VCaP (cell line): Measurements from ENCODE around the gene SPRN.
"Not testable (repeated sequence)": the region's sequence is repeated elsewhere in the genome, so short reads cannot be mapped to it uniquely, and the experiment has no call there.

ENCODE experiments used
- H3K27ac ChIP-seq: fragments of 450-650 bp; 2 replicates; pipeline ENCODE4 v1.5.1; 2017
- TF ChIP-seq, protein P1 (sequence below): fragments of 450-650 bp; conservative IDR thresholded peaks from 2 replicates; pipeline ENCODE4 v1.5.1; 2017; ENCODE audit warnings: mild to moderate bottlenecking, moderate library complexity

Gene SPRN

GRCh38 chr10:133439517-133440461, 15.4 kb upstream of the SPRN start:
- TF ChIP-seq, protein P1, sequence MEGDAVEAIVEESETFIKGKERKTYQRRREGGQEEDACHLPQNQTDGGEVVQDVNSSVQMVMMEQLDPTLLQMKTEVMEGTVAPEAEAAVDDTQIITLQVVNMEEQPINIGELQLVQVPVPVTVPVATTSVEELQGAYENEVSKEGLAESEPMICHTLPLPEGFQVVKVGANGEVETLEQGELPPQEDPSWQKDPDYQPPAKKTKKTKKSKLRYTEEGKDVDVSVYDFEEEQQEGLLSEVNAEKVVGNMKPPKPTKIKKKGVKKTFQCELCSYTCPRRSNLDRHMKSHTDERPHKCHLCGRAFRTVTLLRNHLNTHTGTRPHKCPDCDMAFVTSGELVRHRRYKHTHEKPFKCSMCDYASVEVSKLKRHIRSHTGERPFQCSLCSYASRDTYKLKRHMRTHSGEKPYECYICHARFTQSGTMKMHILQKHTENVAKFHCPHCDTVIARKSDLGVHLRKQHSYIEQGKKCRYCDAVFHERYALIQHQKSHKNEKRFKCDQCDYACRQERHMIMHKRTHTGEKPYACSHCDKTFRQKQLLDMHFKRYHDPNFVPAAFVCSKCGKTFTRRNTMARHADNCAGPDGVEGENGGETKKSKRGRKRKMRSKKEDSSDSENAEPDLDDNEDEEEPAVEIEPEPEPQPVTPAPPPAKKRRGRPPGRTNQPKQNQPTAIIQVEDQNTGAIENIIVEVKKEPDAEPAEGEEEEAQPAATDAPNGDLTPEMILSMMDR, result no peak

GRCh38 chr10:133438711-133439273, 14.4 kb upstream of the SPRN start:
- TF ChIP-seq, protein P1, result peak; percentile 25; the same call in 1 of the 2 replicates
- no peak overlapping the region for H3K27ac ChIP-seq

More at GRCh38 chr10:133439517-133440461, 15.4 kb upstream of the SPRN start:
- no peak overlapping the region for H3K27ac ChIP-seq

DNA sequence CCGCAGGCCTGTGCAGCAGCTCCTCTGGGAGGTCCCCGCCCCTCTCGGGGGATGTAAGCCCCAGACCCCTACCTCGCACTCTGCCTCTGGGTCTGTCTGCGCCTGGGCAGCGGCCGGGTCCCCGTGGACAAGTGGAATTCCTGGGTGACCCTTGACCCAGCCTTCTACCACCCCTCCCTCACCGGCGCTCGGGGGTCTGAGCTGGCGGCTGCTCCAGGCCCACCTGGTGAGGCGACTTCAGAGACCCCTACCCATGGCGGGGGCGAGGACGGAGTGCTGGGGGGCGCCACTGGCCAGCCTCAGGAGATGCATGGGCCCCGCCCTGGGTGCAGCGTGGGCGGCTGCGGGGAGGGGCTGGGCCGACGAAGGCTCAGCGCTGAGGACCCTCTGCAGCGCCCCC, 8.4 kb upstream of the SPRN start:
- H3K27ac ChIP-seq, result not testable (repeated sequence)

DNA sequence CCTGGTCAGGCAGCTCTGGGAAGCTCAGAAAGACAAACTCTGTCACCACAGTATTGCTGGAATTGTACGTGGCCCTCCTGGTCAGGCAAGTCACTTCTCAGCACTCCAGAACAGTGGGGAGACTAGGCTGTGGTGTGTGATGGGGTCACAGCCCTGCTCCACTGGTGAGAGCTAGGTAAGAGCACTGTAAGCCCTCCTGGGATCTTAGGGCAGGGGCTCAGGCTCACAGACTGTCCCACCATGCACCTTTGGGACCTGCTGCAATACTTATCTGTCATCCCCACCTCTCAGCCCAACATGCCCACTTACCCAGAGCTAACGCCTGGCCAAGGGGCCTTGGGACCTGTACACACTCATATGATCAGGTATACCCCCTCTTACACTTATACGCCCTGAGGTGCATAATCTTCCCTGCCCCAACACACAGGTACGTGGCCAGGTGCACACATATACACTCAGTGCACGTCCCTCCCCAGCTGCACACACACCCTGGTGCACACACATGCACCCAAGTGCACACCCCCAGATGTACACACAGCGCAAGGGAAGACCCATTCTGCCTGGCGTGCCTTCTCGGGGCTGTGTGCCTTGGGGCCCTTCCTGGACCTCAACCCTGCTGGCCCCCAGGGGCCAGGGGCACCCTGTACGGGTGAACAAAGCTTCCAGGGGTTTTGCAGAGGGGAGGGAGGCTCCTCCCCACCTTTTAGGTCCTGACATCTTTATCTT, 7.6 kb upstream of the SPRN start:
- H3K27ac ChIP-seq, result not testable (repeated sequence)

DNA sequence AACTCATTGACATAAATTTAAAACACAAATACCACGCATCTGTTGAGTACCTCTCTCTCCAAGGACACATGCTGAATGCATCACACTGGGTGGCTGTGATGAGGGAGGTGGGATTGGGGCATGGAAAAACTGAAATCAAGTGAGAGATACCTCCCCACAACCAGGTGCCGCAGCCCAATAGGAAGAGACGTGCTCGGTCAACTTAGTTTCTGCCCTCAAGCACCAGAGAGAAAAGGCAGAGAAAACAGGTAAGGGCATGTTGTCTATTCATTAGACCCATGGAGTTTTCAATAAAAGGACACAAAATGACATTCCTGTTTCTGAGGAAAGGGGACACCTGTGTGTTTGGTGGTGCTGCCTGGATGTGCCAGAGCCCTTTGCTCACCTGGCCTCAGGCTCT, 5.1 kb upstream of the SPRN start:
- not testable (repeated sequence) for H3K27ac ChIP-seq

DNA sequence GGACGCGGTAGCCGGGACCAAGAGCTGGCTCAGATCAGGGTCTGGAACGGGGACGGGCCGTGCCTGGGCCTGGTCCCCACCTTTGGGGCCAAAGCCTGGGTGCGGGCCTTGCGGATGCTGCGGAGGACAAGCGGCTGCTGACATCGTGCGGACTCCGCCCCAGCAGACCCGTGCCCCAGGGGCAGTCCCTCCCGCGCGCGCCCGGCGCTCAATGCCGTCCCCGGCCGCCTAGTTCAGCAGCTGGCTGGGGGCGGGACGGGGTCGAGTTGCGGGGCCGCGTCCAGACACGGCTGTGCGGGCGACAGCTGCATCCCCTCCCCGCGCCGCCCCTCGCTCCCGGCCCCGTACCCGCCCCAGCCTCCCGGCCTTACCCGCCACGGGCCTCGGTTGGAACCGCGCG, 323 bp downstream of the SPRN start:
- not testable (repeated sequence) for H3K27ac ChIP-seq

- TF ChIP-seq, protein P1, result no peak
- H3K27ac ChIP-seq, result no peak overlapping the region
Measured at GRCh38 chr10:133422807-133423771, 1.3 kb downstream of the SPRN start.

DNA sequence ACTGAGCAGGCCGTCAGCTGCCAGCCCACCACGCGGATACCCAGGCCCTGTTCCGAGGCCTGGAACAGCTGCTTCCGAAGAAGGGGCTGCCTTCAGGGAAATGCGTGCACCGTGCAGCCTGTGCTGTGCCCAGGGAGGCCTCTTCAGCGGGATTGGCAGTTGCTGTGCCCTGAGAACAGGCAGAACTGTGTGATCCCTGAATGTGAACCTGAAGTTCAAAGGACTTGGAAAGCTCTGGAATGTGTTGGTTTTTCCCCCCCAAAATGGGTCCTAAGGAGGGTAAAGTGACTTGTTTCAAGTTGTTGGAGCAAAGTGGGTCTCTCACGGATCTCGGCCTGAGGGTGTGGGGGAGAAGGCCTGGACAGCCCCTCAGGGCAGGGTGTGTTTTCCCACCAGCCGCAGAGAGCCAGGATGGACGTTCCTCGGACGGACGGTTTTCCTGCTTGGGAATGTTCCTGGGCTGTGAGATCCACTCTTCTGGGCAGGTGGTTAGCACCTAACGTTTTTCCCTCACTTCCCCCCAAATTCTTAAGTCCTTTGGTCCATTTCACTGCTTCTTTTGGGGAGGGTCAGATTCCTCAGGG, 2.1 kb downstream of the SPRN start:
- TF ChIP-seq, protein P1, result no peak
- no peak overlapping the region for H3K27ac ChIP-seq
